Activated naive CD8-positive, alpha-beta T cell treated with anti-CD3 and anti-CD28 coated beads, Interleukin-2, amount 10 ng/mL, durations not matched to agents 7 days and 5 days (primary cell): ENCODE data around the gene KCNH1. TPM values are rescaled to one million over a fixed set of nuclear protein-coding genes. Genes with fewer than 3 reads are reported as not detected.

Source experiments
- ATAC-seq: fragments of 150-1000 bp; cut with Tn5 transposase; one replicate; pipeline ENCODE4 v1.10.0; 2021; ENCODE audit warnings: low read depth, moderate library complexity
- POLR2A ChIA-PET: fragments of 350-600 bp; sonication (Branson Sonifier 250); formaldehyde crosslinking; loops from one replicate; lab custom pipeline; 2021; ENCODE audit warnings: antibody characterized with exemption; lab: Charles Lee
- DNase-seq: peaks from one replicate; pipeline ENCODE4 v3.0.0; 2021
- H3K27ac Mint-ChIP-seq: one replicate; pipeline ENCODE4 v1.8.0; 2022; ENCODE audit warnings: mild to moderate bottlenecking, mixed read lengths
- H3K27me3 Mint-ChIP-seq: one replicate; pipeline ENCODE4 v1.8.0; 2022; ENCODE audit warnings: mild to moderate bottlenecking, moderate library complexity, mixed read lengths
- H3K36me3 Mint-ChIP-seq: one replicate; pipeline ENCODE4 v1.8.0; 2021; ENCODE audit warnings: mild to moderate bottlenecking, mixed read lengths
- H3K4me1 Mint-ChIP-seq: one replicate; pipeline ENCODE4 v1.8.0; 2021; ENCODE audit warnings: mixed read lengths
- H3K4me3 Mint-ChIP-seq: one replicate; pipeline ENCODE4 v1.8.0; 2022; ENCODE audit warnings: mild to moderate bottlenecking, moderate library complexity, mixed read lengths
- H3K9me3 Mint-ChIP-seq: one replicate; pipeline ENCODE4 v1.8.0; 2021; ENCODE audit warnings: mixed read lengths
- total RNA-seq, 2 experiments: library from RNA; stranded (reverse); gene quantifications; one replicate each; pipeline ENCODE4 v1.2.3, GENCODE V29; 2021

Gene KCNH1
- total RNA-seq, 2 experiments from 2014 or later: not detected

GRCh38 chr1:210653771-210654170 is 480.2 kb downstream of the KCNH1 start:
- H3K36me3 Mint-ChIP-seq: no peaks in the 10 kb centered on the region
- peaks cover 7% of the 10 kb centered on the region for H3K9me3 Mint-ChIP-seq
- H3K27me3 Mint-ChIP-seq: peaks cover 6% of the 10 kb centered on the region
- POLR2A ChIA-PET: no interaction called here
- DNase-seq (no peak), ATAC-seq (peak; percentile 27)
- H3K27ac Mint-ChIP-seq: no peak overlapping the region
- H3K4me3 Mint-ChIP-seq: no peak overlapping the region
- H3K4me1 Mint-ChIP-seq: no peaks in the 10 kb centered on the region

GRCh38 chr1:210652329-210652954 is 481.5 kb downstream of the KCNH1 start:
- Mint-ChIP-seq H3K9me3 (peaks cover 3% of the 10 kb centered on the region), H3K27me3 (peaks cover 4% of the 10 kb centered on the region), H3K4me3 (no peak overlapping the region), H3K27ac (no peak overlapping the region), H3K4me1 (peaks cover 9% of the 10 kb centered on the region), H3K36me3 (no peaks in the 10 kb centered on the region)
- ATAC-seq (no peak), DNase-seq (no peak)
- POLR2A ChIA-PET: no interaction called here

- Mint-ChIP-seq H3K36me3 (no peaks in the 10 kb centered on the region), H3K4me1 (peaks cover 15% of the 10 kb centered on the region), H3K27me3 (peaks cover 4% of the 10 kb centered on the region), H3K9me3 (peaks cover 3% of the 10 kb centered on the region), H3K4me3 (no peak overlapping the region), H3K27ac (no peak overlapping the region)
- POLR2A ChIA-PET: no interaction called here
- ATAC-seq: no peak
- DNase-seq: no peak
Observed at GRCh38 chr1:210650403-210650802, 483.5 kb downstream of the KCNH1 start.

- POLR2A ChIA-PET: no interaction called here
- Mint-ChIP-seq H3K9me3 (peaks cover under 1% of the 10 kb centered on the region), H3K27me3 (peaks cover 10% of the 10 kb centered on the region), H3K4me1 (peaks cover 15% of the 10 kb centered on the region), H3K36me3 (no peaks in the 10 kb centered on the region), H3K4me3 (no peak overlapping the region), H3K27ac (no peak overlapping the region)
- no peak for DNase-seq
- ATAC-seq: no peak
Observed at GRCh38 chr1:210648588-210649269, 485.2 kb downstream of the KCNH1 start.

- DNase-seq (no peak), ATAC-seq (peak; percentile 58)
- Mint-ChIP-seq H3K36me3 (no peaks in the 10 kb centered on the region), H3K4me3 (no peak overlapping the region), H3K27ac (no peak overlapping the region), H3K9me3 (no peaks in the 10 kb centered on the region), H3K4me1 (peaks cover 15% of the 10 kb centered on the region), H3K27me3 (peaks cover 15% of the 10 kb centered on the region)
- POLR2A ChIA-PET: no interaction called here
Observed at GRCh38 chr1:210647406-210648333, 486.3 kb downstream of the KCNH1 start.

GRCh38 chr1:210646258-210646616 is 487.7 kb downstream of the KCNH1 start:
- no peaks in the 10 kb centered on the region for H3K9me3 Mint-ChIP-seq
- DNase-seq (no peak), ATAC-seq (no peak)
- H3K36me3 Mint-ChIP-seq: no peaks in the 10 kb centered on the region
- peaks cover 16% of the 10 kb centered on the region for H3K27me3 Mint-ChIP-seq
- H3K4me3 Mint-ChIP-seq: no peak overlapping the region
- H3K27ac Mint-ChIP-seq: no peak overlapping the region
- POLR2A ChIA-PET: no interaction called here
- peaks cover 15% of the 10 kb centered on the region for H3K4me1 Mint-ChIP-seq

GRCh38 chr1:210645582-210646257 is 488.2 kb downstream of the KCNH1 start:
- POLR2A ChIA-PET: no interaction called here
- peaks cover 15% of the 10 kb centered on the region for H3K4me1 Mint-ChIP-seq
- ATAC-seq (no peak), DNase-seq (no peak)
- no peak overlapping the region for H3K27ac Mint-ChIP-seq
- no peaks in the 10 kb centered on the region for H3K36me3 Mint-ChIP-seq
- peaks cover 16% of the 10 kb centered on the region for H3K27me3 Mint-ChIP-seq
- no peak overlapping the region for H3K4me3 Mint-ChIP-seq
- H3K9me3 Mint-ChIP-seq: no peaks in the 10 kb centered on the region

GRCh38 chr1:210641582-210641981 is 492.4 kb downstream of the KCNH1 start:
- Mint-ChIP-seq H3K36me3 (no peaks in the 10 kb centered on the region), H3K9me3 (no peaks in the 10 kb centered on the region), H3K27me3 (peaks cover 19% of the 10 kb centered on the region), H3K27ac (no peak overlapping the region), H3K4me3 (no peak overlapping the region), H3K4me1 (no peaks in the 10 kb centered on the region)
- no peak for DNase-seq
- POLR2A ChIA-PET: no interaction called here
- ATAC-seq: no peak

- Mint-ChIP-seq H3K27me3 (peaks cover 7% of the 10 kb centered on the region), H3K9me3 (no peaks in the 10 kb centered on the region), H3K4me3 (no peak overlapping the region), H3K4me1 (no peaks in the 10 kb centered on the region), H3K36me3 (no peaks in the 10 kb centered on the region), H3K27ac (no peak overlapping the region)
- ATAC-seq (no peak), DNase-seq (no peak)
- POLR2A ChIA-PET: no interaction called here
Observed at GRCh38 chr1:210635108-210635507, 498.8 kb downstream of the KCNH1 start.

- no peaks in the 10 kb centered on the region for H3K9me3 Mint-ChIP-seq
- H3K27me3 Mint-ChIP-seq: no peaks in the 10 kb centered on the region
- H3K36me3 Mint-ChIP-seq: no peaks in the 10 kb centered on the region
- ATAC-seq (no peak), DNase-seq (no peak)
- no peaks in the 10 kb centered on the region for H3K4me1 Mint-ChIP-seq
- H3K27ac Mint-ChIP-seq: no peak overlapping the region
- H3K4me3 Mint-ChIP-seq: no peak overlapping the region
- POLR2A ChIA-PET: no interaction called here
Observed at GRCh38 chr1:210633636-210634035, 500.3 kb downstream of the KCNH1 start.

- no peak for ATAC-seq
- POLR2A ChIA-PET: no interaction called here
- peaks cover 2% of the 10 kb centered on the region for H3K27me3 Mint-ChIP-seq
- H3K27ac Mint-ChIP-seq: no peak overlapping the region
- DNase-seq: no peak
- no peak overlapping the region for H3K4me3 Mint-ChIP-seq
- H3K9me3 Mint-ChIP-seq: no peaks in the 10 kb centered on the region
- H3K36me3 Mint-ChIP-seq: no peaks in the 10 kb centered on the region
- H3K4me1 Mint-ChIP-seq: no peaks in the 10 kb centered on the region
Observed at GRCh38 chr1:210633140-210633539, 500.8 kb downstream of the KCNH1 start.

- peaks cover 2% of the 10 kb centered on the region for H3K27me3 Mint-ChIP-seq
- ATAC-seq (no peak), DNase-seq (no peak)
- no peaks in the 10 kb centered on the region for H3K36me3 Mint-ChIP-seq
- no peak overlapping the region for H3K27ac Mint-ChIP-seq
- H3K9me3 Mint-ChIP-seq: no peaks in the 10 kb centered on the region
- H3K4me3 Mint-ChIP-seq: no peak overlapping the region
- H3K4me1 Mint-ChIP-seq: no peaks in the 10 kb centered on the region
- POLR2A ChIA-PET: no interaction called here
Observed at GRCh38 chr1:210631399-210631798, 502.5 kb downstream of the KCNH1 start.

GRCh38 chr1:210629276-210629675 is 504.7 kb downstream of the KCNH1 start:
- ATAC-seq: no peak
- no peaks in the 10 kb centered on the region for H3K4me1 Mint-ChIP-seq
- DNase-seq: no peak
- H3K27me3 Mint-ChIP-seq: peaks cover 2% of the 10 kb centered on the region
- no peak overlapping the region for H3K27ac Mint-ChIP-seq
- no peak overlapping the region for H3K4me3 Mint-ChIP-seq
- H3K9me3 Mint-ChIP-seq: no peaks in the 10 kb centered on the region
- no peaks in the 10 kb centered on the region for H3K36me3 Mint-ChIP-seq
- POLR2A ChIA-PET: no interaction called here
